ENCODE measurements around the gene TCTN3.
"Not testable (repeated sequence)": the region's sequence is repeated elsewhere in the genome, so short reads cannot be mapped to it uniquely, and the experiment has no call there.

The TCTN3 gene, protein sequence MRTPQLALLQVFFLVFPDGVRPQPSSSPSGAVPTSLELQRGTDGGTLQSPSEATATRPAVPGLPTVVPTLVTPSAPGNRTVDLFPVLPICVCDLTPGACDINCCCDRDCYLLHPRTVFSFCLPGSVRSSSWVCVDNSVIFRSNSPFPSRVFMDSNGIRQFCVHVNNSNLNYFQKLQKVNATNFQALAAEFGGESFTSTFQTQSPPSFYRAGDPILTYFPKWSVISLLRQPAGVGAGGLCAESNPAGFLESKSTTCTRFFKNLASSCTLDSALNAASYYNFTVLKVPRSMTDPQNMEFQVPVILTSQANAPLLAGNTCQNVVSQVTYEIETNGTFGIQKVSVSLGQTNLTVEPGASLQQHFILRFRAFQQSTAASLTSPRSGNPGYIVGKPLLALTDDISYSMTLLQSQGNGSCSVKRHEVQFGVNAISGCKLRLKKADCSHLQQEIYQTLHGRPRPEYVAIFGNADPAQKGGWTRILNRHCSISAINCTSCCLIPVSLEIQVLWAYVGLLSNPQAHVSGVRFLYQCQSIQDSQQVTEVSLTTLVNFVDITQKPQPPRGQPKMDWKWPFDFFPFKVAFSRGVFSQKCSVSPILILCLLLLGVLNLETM

DNA sequence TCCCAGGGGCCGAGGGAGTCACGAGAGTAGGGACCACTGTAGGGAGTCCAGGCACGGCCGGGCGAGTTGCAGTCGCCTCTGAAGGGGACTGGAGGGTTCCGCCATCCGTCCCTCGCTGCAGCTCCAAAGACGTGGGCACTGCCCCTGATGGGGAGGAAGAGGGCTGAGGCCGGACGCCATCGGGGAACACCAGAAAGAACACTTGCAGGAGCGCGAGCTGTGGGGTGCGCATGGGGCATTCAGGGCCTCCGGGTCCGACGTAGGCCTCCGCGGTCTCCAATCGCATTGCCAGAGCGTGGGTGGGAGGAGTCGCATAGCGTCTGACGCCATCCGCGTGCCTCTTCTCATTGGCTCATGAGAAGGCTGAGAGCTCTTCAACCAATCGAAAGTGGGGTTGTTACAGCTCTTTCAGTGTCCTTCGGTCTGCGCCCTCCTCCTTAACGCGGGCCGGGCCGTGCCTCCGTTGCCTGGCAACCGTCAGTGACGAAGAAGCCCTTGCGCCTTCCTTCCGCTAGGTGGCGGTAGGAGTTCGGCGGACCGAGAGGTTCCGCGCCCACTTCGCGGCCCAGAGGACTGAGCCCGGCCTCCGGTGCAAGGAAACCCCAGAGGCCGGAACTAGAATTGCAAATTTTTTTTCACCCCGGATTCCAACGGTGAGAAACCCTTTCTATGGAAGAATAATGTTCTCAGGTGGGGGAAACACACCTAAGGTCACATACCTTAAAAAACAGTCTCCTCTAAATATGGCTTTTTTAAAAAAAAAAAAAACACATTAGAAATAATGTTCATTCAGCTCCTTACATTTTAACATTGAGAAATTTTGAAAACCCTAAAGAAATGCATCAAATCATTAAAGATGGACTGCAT lies at the start of gene TCTN3:
Gene TCTN3, minus strand, starts transcription at position 260 of the 867 bp plus-strand sequence. Its CDS starts 28 bp downstream, at position 232.
- peak; percentile 99 for DNase-seq (ENCODE audit: low read depth)

- no peak for DNase-seq (ENCODE audit: low read depth)
Observed at GRCh38 chr10:95742962-95743535, 49.3 kb upstream of the TCTN3 start.

- no peak for DNase-seq (ENCODE audit: low read depth)
Observed at GRCh38 chr10:95742485-95742884, 48.8 kb upstream of the TCTN3 start.

DNA sequence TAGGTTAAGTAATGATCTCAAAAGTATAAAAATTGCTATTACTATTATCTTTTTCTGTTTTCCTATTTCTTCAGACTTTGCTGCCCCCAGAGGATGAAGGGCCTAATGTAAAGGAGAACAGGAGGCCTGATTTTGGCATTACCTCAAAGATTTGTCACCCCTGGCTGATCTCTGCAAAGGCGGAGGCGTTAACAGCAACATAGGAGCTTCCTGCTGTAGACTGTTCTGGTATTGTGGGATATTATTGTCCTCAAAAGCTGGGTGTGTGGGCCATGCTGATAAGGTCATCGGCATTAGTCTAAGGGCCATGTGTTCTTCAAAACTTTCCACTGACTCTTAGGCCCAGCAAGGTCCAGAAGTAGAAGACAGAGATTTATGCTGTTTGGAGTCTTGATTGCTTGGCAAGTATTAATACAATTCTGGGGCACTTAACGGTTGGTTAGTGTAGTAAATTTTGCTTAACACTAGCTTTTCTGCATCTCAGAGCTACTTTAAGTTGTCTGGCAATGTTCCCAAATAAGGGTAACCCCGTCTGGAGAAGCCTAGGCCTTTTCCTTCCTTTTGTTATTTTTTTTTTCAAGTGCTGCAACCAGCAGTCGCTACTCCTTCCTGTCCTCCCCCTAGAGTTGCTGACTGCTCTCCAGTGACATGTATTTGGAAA lies 48.2 kb upstream of the TCTN3 start:
- DNase-seq (ENCODE audit: low read depth) = peak; percentile 73

GRCh38 chr10:95739056-95739455 lies 45.3 kb upstream of the TCTN3 start:
- no peak for DNase-seq (ENCODE audit: low read depth)

DNA sequence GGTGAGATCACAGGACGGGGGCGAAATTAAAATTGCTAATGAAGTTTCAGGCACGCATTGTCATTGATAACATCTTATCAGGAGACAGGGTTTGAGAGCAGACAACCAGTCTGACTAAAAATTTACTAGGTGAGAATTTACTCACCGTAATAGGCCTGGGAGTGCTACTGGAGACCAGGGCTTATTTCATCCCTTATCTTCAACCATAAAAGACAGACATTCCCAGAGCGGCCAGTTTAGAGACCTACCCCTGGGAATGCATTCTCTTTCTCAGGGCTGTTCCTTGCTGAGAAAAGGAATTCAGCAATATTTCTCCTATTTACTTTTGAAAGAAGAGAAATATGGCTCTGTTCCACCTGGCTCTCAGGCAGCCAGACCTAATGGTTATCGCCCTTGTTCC lies 39.2 kb upstream of the TCTN3 start:
- not testable (repeated sequence) for DNase-seq (ENCODE audit: low read depth)

GRCh38 chr10:95730233-95730632 lies 36.5 kb upstream of the TCTN3 start:
- no peak for DNase-seq (ENCODE audit: low read depth)

DNA sequence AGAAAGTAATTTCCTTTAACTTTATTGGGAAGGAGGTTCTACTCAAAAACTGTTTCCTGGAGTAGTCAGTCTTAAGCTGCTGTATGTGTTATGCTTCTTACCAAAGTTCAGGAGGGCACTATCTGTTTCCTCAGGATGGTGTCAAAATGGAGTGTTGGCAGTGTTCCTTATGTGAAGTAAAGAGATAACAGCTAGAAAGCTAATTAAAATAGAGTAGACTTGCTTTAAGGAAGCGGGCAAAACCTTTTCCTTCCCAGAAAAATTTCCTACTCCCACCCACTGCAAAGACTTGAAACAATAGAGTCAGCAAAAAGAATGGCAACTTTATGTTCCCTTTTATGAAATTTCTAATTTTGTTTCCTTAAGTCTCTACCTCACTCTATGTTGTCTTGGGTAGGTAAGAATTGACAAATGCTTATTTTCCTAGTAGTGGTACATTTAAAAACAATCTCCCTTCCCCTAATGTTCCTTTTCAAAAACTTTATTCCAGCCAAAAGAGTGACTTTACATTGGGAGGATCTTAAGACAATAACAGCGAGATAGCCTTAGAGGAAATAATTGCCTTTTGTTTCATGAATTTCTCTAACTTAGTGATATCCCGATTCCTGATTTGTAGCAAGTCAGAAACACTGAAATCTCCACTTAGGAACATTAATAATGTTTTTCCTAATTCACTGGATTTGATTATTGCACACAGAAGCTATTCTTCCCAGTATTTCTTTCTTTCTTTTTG lies 35.8 kb upstream of the TCTN3 start:
- DNase-seq (ENCODE audit: low read depth) = no peak

DNA sequence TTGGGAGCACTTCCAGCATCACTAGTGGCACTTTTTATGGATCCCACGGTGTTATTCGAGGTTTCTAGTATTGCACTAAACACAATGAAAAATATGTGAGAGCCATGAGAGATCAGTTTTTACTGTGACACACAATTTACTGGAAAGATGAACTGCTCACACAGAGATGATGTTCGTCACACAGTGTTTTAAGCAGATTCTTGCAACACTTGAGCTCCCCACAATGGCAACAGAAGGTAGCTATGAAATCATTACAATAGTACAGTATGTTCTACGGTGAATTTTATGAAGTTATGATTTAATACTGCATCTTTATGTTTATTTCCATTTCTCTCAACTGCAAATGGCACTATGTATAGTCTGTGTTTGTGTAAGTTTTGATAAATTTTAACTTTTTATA lies 34.8 kb upstream of the TCTN3 start:
- no peak for DNase-seq (ENCODE audit: low read depth)

GRCh38 chr10:95722496-95722895 lies 28.8 kb upstream of the TCTN3 start:
- DNase-seq (ENCODE audit: low read depth) = not testable (repeated sequence)

DNA sequence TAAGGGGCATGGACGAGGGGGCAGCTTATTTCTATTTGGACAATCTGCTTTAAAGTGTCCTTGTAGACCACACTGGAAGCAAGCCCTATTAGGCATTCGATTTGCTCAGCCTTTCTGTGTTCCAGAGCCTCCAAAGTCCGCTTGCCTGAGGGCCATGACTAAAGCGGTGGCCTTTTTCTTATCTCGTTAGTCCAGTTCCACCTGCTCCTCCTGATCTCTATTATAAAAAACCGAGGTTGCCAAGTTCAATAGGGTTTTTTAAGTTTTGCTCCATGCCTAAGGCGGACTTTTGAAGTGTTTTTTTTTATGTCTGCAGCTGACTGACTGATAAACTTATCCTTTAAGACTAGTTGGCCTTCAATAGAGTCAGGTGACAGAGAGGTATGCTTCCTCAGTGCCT lies 27.0 kb upstream of the TCTN3 start:
- not testable (repeated sequence) for DNase-seq (ENCODE audit: low read depth)

DNA sequence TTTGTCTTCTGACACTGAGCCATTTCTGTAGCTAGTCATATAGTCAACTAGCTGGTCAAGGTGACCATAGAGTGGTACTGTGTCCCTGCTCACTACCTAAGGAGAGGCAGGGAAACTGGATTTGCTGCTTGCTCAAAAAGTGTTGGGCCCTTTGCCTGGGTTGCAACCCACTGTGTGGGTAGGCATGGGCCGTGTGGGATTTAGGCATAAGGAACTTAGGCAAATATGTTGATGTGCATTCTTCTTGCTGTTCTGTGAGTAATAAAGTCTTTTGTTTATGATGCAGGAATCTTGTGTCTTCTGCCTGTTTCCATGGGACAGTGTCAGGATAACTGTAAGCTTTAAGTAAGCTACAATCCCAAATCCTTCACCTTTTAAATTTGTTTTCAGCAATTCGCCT lies 23.1 kb upstream of the TCTN3 start:
- no peak for DNase-seq (ENCODE audit: low read depth)

GRCh38 chr10:95716466-95716865 lies 22.7 kb upstream of the TCTN3 start:
- DNase-seq (ENCODE audit: low read depth) = no peak

GRCh38 chr10:95711492-95711891 lies 17.8 kb upstream of the TCTN3 start:
- no peak for DNase-seq (ENCODE audit: low read depth)

- no peak for DNase-seq (ENCODE audit: low read depth)
Observed at GRCh38 chr10:95706990-95707389, 13.3 kb upstream of the TCTN3 start.

GRCh38 chr10:95706573-95706972 lies 12.8 kb upstream of the TCTN3 start:
- DNase-seq (ENCODE audit: low read depth) = no peak

- DNase-seq (ENCODE audit: low read depth) = no peak
Observed at GRCh38 chr10:95698415-95698814, 4.7 kb upstream of the TCTN3 start.

GRCh38 chr10:95697429-95697828 lies 3.7 kb upstream of the TCTN3 start:
- DNase-seq (ENCODE audit: low read depth) = no peak

GRCh38 chr10:95694665-95695064 lies 938 bp upstream of the TCTN3 start:
- no peak for DNase-seq (ENCODE audit: low read depth)

GRCh38 chr10:95693071-95693667 lies 558 bp downstream of the TCTN3 start:
- DNase-seq (ENCODE audit: low read depth) = no peak

- no peak for DNase-seq (ENCODE audit: low read depth)
Observed at GRCh38 chr10:95691281-95691680, 2.4 kb downstream of the TCTN3 start.

Measured in CMK (cell line).